ENCODE data around the gene INPPL1.

- TF ChIP-seq, protein P1, sequence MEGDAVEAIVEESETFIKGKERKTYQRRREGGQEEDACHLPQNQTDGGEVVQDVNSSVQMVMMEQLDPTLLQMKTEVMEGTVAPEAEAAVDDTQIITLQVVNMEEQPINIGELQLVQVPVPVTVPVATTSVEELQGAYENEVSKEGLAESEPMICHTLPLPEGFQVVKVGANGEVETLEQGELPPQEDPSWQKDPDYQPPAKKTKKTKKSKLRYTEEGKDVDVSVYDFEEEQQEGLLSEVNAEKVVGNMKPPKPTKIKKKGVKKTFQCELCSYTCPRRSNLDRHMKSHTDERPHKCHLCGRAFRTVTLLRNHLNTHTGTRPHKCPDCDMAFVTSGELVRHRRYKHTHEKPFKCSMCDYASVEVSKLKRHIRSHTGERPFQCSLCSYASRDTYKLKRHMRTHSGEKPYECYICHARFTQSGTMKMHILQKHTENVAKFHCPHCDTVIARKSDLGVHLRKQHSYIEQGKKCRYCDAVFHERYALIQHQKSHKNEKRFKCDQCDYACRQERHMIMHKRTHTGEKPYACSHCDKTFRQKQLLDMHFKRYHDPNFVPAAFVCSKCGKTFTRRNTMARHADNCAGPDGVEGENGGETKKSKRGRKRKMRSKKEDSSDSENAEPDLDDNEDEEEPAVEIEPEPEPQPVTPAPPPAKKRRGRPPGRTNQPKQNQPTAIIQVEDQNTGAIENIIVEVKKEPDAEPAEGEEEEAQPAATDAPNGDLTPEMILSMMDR (IDR thresholded peaks at IDR 0.05): no peak
- TF ChIP-seq POLR2AphosphoS5 (IDR thresholded peaks at IDR 0.05): no peak
These were observed 5.6 kb downstream of the INPPL1 start for GRCh38 chr11:72229925-72230763.

Measured in suprapubic skin (tissue), 3 donors.